IPS-20b (cell line): ENCODE data around the gene GGA1.
"Not testable (repeated sequence)": the region's sequence is repeated elsewhere in the genome, so short reads cannot be mapped to it uniquely, and the experiment has no call there.

Experiments
- H3K27ac ChIP-seq: one replicate; pipeline ENCODE4 v1.5.1; 2013; ENCODE audit warnings: low read length
- H3K27me3 ChIP-seq: 2 replicates; pipeline ENCODE4 v1.6.1; 2013; ENCODE audit warnings: mild to moderate bottlenecking, low read length, inconsistent platforms; ENCODE audit not compliant: insufficient read depth
- H3K36me3 ChIP-seq: 2 replicates; pipeline ENCODE4 v1.6.1; 2013; ENCODE audit warnings: low read depth, mild to moderate bottlenecking, inconsistent platforms, low read length, moderate library complexity; ENCODE audit not compliant: insufficient read depth
- H3K4me1 ChIP-seq: 2 replicates; pipeline ENCODE4 v1.6.1; 2013; ENCODE audit warnings: mild to moderate bottlenecking, control low read depth, inconsistent platforms, low read length, moderate library complexity; ENCODE audit not compliant: insufficient read depth
- H3K4me3 ChIP-seq: 2 replicates; pipeline ENCODE4 v1.5.1; 2013; ENCODE audit warnings: mild to moderate bottlenecking, low read length, inconsistent platforms
- H3K9ac ChIP-seq: 2 replicates; pipeline ENCODE4 v1.6.1; 2013; ENCODE audit warnings: low read depth, mild to moderate bottlenecking, inconsistent platforms, low read length, moderate library complexity
- H3K9me3 ChIP-seq: 2 replicates; pipeline ENCODE4 v1.6.1; 2013; ENCODE audit warnings: mild to moderate bottlenecking, low read depth, low read length, inconsistent platforms; ENCODE audit not compliant: insufficient read depth

GGA1 gene

DNA sequence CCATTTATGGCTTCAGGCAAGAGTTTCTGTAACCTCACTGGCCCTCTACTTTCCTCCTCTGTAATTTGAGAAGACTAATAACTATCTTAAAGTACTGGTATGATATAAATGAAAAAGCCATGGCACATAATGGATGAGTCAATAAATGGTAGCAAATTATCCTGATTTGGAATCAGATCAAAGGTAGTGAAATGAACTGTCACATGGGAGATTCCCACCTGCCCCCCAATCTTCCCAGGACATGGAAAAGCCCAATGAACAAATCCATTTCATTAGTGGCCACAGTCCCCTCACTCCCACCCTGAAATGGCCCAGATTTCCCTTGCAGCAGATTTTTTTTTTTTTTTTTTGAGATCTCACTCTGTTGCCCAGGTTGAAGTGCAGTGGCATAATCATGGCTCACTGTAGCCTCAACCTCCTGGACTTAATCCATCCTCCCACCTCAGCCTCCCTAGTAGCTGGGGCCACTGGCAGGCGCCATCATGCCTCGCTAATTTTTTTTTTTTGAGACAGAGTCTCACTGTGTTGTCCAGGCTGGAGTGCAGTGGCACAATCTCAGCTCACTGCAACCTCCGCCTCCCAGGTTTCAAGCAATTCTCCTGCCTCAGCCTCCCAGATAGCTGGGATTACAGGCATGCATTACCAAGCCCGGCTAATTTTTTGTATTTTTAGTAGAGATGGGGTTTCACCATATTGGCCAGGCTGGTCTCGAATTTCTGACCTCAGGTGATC is 5.9 kb upstream of the GGA1 start:
- not testable (repeated sequence) for H3K27ac ChIP-seq, H3K27me3 ChIP-seq, H3K4me1 ChIP-seq, H3K9ac ChIP-seq, H3K4me3 ChIP-seq, H3K9me3 ChIP-seq, H3K36me3 ChIP-seq

DNA sequence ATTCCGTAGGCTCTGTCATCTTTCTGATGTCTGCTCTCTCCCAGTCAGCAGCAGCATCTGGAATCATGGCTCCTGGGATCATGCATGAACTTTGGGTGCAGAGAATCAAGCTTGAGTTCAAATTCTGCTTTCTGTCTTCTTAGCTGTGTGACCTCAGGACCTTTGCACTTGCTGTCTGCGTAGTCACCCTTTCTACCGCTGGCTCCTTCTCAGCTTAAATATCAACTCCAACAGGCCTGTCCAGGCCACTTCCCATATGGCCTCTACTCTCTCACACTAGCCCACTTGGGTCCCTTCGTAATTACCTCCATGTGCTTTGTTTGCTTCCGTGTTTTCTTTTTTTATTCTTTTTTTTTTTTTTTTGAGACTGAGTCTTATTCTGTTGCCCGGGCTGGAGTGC is 4.6 kb upstream of the GGA1 start:
- Histone ChIP-seq H3K27ac (no peak overlapping the region), H3K9me3 (no peaks in the 10 kb centered on the region), H3K4me1 (peaks cover 5% of the 10 kb centered on the region; the same call in 1 of the 2 replicates), H3K36me3 (no peaks in the 10 kb centered on the region), H3K27me3 (no peaks in the 10 kb centered on the region; the same call in 1 of the 2 replicates), H3K9ac (no peak overlapping the region), H3K4me3 (no peak overlapping the region)

DNA sequence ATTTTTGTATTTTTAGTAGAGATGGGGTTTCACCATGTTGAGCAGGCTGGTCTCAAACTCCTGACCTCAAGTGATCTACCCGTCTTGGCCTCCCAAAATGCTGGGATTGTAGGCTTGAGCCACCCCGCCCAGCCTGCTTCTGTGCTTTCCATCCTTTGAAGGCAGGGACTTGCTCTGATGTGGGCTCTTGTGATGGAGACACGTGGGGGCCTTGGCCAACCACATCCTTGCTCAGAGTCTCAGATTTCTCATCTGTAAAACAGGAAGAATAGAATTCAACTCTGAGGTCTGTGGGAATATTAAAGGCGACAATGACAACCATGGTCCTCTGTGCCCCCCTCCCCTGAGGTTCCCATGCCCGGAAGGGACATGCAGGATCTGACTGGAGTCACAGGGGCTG is 3.8 kb upstream of the GGA1 start:
- Histone ChIP-seq H3K27me3 (no peaks in the 10 kb centered on the region; the same call in 1 of the 2 replicates), H3K36me3 (no peaks in the 10 kb centered on the region), H3K9me3 (no peaks in the 10 kb centered on the region), H3K4me3 (no peak overlapping the region), H3K4me1 (peaks cover 8% of the 10 kb centered on the region; the same call in 1 of the 2 replicates), H3K27ac (no peak overlapping the region), H3K9ac (no peak overlapping the region)

DNA sequence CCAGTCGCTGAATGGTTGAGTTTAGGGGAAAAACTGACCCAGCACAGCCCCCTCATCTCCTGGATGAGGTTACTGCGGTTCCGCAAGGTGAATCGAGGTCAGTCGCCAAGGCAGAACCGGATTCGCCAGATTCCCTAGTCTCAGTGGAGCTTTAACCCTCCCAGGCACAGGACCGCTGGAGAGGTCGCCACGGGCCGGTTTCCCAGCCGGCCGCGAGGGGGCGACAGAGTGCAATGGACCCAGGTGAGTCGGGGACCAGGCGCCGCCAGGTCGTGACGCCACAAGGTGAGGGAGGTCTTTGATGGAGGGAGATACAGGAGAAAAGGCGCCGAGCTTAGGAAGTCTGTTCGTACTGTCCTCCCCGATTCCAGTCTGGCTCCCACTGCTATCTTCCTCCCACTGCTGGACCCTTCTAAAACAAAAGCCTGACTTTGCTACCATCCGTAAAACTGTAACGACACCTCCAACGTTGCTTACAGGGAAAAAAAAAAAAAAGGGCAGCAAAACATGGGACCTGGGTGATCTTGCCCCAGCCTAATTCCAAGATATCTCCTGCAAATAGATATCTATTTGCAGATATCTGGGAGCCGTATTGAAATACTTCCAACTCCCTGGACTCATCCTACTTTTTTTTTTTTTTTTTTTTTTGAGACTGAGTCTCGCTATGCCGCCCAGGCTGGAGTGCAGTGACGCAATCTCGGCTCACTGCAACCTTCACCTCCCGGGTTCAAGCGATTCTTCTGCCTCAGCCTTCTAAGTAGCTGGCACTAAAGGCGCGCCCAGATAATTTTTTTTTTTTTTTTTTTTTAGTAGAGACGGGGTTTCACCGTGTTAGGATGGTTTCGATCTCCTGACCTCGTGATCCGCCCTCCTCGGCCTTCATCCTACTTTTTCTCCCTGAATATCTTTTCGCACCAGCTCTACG is 1.4 kb upstream of the GGA1 start:
- H3K9me3 ChIP-seq: no peaks in the 10 kb centered on the region
- no peaks in the 10 kb centered on the region for H3K36me3 ChIP-seq
- peak overlapping the region; percentile 68; the same call in 1 of the 2 replicates for H3K9ac ChIP-seq
- peaks cover 5% of the 10 kb centered on the region; the same call in 1 of the 2 replicates for H3K4me1 ChIP-seq
- no peaks in the 10 kb centered on the region; the same call in 1 of the 2 replicates for H3K27me3 ChIP-seq
- H3K4me3 ChIP-seq: peak overlapping the region; percentile 96
- H3K27ac ChIP-seq: no peak overlapping the region

DNA sequence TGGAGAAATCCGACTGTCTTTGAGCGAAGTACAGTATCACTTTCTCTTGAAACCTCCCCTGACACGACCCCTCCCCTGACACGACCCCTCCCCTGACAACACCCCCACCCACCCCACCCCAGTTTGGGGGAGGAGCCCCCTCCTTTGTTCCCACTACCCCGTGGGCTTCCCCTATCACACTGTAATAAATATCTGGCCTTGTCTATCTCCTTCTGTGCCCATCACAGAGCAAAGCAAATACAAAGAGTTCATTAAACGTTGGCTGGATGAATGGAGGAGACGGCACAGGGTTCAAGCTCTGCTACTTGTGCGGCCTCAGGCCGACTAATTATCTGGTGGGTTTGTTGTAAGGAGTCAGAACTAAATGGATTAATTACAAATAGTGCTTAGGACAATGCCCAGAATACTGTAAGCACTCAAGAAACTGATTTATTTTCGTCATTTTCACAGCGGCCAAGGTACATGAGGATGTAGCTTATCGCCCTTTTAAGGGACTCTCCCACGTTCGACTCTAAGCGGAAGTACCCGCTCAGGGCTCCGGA is 628 bp upstream of the GGA1 start:
- Histone ChIP-seq H3K36me3 (0 out of 2 replicates have a peak, but pooled peaks cover 3% of the 10 kb centered on the region), H3K9me3 (no peaks in the 10 kb centered on the region), H3K4me3 (peak overlapping the region; percentile 96), H3K4me1 (peaks cover 5% of the 10 kb centered on the region; the same call in 1 of the 2 replicates), H3K9ac (peak overlapping the region; percentile 99), H3K27ac (peak overlapping the region; percentile 100), H3K27me3 (no peaks in the 10 kb centered on the region; the same call in 1 of the 2 replicates)

DNA sequence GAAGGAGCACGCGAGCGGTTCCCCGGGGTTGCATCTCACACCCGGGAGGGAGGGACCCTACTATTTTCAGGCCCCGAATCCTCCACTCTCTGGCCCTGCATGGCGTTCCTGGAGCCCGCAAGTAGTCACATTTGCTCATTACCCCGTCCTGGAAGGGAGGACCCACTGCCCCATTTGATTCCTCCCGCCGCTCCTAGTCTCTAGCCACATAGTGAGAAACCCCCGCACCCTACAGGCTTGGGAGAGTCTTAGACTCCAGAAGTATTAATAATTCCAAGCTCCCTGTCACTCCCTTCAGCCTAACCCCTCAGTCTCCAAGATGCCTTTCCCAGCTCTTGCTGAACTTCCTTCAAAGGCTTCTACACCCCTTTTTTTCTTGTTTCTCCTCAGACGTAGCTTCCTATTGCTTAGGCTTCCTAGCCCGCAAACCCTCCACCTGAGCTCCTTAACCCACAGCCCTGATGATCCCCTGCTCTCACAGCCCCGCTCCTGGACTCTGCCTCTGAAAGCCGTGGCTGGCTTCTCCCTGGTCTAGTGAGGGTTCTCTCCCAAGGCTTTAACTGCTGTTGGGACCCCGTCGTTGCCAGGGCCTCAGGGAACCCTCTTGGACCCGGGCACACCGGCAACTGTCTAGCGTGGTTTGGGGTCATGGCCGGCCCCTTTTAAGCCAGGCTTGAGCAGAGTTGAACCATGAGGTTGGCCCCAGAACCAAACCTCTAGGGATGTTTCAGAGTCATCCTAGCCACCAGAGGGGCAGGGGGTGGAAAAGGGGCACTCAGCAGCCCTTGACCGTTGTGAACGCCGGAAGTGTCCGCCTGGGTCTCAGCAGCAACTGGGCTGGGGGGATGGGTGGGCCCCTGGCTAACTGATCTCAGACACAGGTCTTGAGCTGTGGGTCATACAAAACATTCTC is 862 bp downstream of the GGA1 start:
- Histone ChIP-seq H3K4me3 (peak overlapping the region; percentile 96), H3K27ac (no peak overlapping the region), H3K27me3 (no peaks in the 10 kb centered on the region; the same call in 1 of the 2 replicates), H3K4me1 (peaks cover 5% of the 10 kb centered on the region; the same call in 1 of the 2 replicates), H3K9me3 (no peaks in the 10 kb centered on the region), H3K36me3 (peaks cover 14% of the 10 kb centered on the region; the same call in 1 of the 2 replicates), H3K9ac (peak overlapping the region; percentile 99; the same call in 1 of the 2 replicates)

DNA sequence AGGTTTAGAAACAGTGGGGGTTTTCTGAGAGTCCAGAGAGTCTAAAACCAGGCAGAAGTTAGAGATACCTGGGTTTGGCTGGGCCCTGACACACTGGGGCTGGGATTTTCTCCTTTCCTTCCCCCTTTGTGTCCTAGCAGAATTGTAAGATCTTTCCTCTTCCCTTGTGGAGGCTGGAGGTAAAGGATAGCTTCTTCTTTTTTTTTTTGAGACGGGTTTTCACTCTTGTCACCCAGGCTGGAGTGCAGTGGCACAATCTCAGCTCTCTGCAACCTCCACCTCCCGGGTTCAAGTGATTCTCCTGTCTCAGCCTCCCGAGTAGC is 1.5 kb downstream of the GGA1 start:
- peak overlapping the region; percentile 96 for H3K4me3 ChIP-seq
- not testable (repeated sequence) for H3K27ac ChIP-seq, H3K27me3 ChIP-seq, H3K4me1 ChIP-seq, H3K9me3 ChIP-seq
- peak overlapping the region; percentile 99; the same call in 1 of the 2 replicates for H3K9ac ChIP-seq
- H3K36me3 ChIP-seq: peaks cover 18% of the 10 kb centered on the region; the same call in 1 of the 2 replicates

DNA sequence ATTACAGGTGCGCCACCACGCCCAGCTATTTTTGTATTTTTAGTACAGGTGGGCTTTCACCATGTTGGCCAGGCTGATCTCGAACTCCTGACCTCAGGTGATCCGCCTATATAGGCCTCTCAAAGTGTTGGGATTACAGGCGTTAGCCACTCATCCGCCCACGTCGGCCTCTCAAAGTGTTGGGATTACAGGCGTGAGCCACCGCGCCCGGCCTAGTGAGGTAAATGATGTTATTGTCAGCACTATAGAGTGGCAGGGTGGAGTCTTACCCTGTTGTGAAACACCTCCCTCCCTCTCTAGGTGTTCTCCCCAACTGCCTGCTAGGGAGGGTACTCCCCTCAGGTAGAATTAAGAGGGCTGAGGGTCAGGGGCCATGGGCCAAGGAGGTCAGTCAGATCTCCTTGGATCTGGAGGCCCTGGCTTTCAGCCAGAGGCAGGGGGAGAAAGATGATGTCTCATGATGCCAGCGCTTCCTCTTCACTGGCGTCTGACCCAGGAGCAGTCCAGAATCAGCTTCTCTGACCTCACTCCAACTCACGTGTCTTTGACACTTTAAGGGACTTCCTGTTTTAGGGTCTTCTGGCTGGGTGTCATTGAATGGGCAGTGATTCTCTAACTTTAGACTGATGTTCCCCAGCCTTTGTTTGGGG is 2.0 kb downstream of the GGA1 start:
- H3K4me3 ChIP-seq: no peak overlapping the region
- no peak overlapping the region for H3K27ac ChIP-seq
- peaks cover 5% of the 10 kb centered on the region; the same call in 1 of the 2 replicates for H3K4me1 ChIP-seq
- H3K27me3 ChIP-seq: no peaks in the 10 kb centered on the region; the same call in 1 of the 2 replicates
- H3K9me3 ChIP-seq: no peaks in the 10 kb centered on the region
- H3K36me3 ChIP-seq: peaks cover 18% of the 10 kb centered on the region; the same call in 1 of the 2 replicates
- H3K9ac ChIP-seq: no peak overlapping the region

DNA sequence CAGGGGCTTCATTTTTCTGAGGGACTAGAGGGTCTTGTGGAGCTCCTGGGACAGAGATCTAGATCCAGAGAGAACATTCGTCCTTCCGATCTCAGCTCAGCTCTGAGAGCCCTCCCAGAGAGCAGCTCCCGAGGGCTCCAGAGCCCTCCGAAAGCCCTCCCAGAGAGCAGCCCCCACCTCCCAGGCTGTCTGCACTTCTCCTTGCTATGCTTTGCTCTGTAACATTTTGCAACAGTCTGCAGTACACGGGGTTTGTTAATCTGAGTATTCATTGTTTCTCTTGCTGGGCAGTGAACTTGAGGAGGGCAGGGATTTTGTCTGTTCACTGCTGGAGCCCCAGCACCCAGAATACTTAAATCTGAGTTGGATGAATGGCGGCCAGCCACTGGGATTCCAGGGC is 2.6 kb downstream of the GGA1 start:
- Histone ChIP-seq H3K9ac (no peak overlapping the region), H3K36me3 (peaks cover 21% of the 10 kb centered on the region), H3K4me3 (no peak overlapping the region), H3K9me3 (no peaks in the 10 kb centered on the region), H3K27ac (no peak overlapping the region), H3K27me3 (no peaks in the 10 kb centered on the region), H3K4me1 (peaks cover 5% of the 10 kb centered on the region; the same call in 1 of the 2 replicates)

DNA sequence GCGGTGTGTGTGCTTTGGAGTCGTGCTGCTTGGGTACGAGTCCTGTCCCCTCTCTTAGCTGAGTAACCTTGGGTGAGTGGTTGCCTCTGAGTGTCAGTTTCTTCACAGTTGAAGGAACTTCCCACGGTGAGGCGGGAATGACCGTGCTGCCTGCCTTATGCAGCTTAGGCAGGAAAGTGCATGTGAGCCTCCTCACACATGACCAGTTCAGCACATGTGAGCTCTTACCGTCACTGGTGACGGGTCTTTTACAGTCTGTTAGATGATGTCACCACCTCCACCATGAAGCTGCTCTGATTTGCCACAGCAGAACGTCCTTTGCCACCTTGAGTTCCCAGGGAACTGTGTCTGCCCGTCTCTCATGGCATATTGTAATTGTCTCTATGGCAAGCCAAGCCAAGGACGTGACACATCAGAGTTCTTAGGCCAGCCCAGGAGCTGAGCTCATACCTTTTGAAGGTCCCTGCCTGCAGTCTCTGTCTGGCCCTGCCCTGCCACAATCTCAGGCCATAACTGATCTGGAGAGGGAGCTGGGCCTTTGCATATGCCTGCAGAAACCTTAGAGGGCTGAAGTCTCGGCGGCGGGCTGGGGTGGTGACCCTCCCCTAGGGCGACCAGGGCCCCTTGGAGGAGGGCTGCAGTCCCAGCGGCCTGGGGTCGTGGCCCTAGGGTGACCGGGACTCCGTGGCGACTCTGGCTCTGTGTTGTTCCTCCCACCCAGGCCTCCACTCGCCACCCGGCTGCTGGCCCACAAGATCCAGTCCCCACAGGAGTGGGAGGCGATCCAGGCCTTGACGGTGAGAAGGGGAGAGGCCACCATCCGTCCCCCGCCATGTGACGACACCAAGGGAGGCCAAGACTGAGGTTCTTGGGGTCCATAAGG is 7.8 kb downstream of the GGA1 start:
- no peaks in the 10 kb centered on the region for H3K9me3 ChIP-seq
- H3K4me1 ChIP-seq: no peaks in the 10 kb centered on the region
- H3K36me3 ChIP-seq: peaks cover 56% of the 10 kb centered on the region
- H3K4me3 ChIP-seq: no peak overlapping the region
- no peak overlapping the region for H3K9ac ChIP-seq
- H3K27ac ChIP-seq: no peak overlapping the region
- no peaks in the 10 kb centered on the region for H3K27me3 ChIP-seq
